Uterus (tissue), 4 donors: ENCODE results near the gene CNOT6L. TPM values are rescaled to one million over a fixed set of nuclear protein-coding genes. Genes with fewer than 3 reads are reported as not detected.

Experiments
- DNase-seq, 2 donors: peaks; one replicate each; pipeline ENCODE4 v3.0.0-alpha.2; 2019 to 2020
- H3K27ac ChIP-seq, 2 donors: fragments of 200-600 bp; sonication (generic); 1 replicate in 1 of 2; 2 replicates in 1 of 2; pipeline ENCODE4 v1.5.1; 2016 to 2018
- H3K27me3 ChIP-seq, 2 donors: fragments of 200-600 bp; sonication (generic); one replicate each; pipeline ENCODE4 v1.5.1; 2018 to 2019; ENCODE audit warnings: control low read depth in 1 of 2
- H3K36me3 ChIP-seq, 2 donors: fragments of 200-600 bp; sonication (generic); one replicate each; pipeline ENCODE4 v1.5.1; 2019; ENCODE audit warnings: control low read depth in 1 of 2
- H3K4me1 ChIP-seq, 2 donors: fragments of 200-600 bp; sonication (generic); one replicate each; pipeline ENCODE4 v1.5.1; 2018 to 2019; ENCODE audit warnings: control low read depth in 1 of 2
- H3K4me3 ChIP-seq, 2 donors: fragments of 200-600 bp; sonication (generic); 1 replicate in 1 of 2; 2 replicates in 1 of 2; pipeline ENCODE4 v1.5.1; 2018 to 2019; ENCODE audit warnings: mild to moderate bottlenecking in 1 of 2
- H3K9me3 ChIP-seq, 2 donors: fragments of 200-600 bp; sonication (generic); one replicate each; pipeline ENCODE4 v1.5.1; 2019; ENCODE audit warnings: control low read depth in 1 of 2
- CTCF ChIP-seq, 4 experiments: fragments of 200-600 bp in 2 of 4; fragments of 450-650 bp in 2 of 4; sonication (generic) in 2 of 4; IDR thresholded peaks; one replicate each; pipeline ENCODE4 v1.5.1; 2016 to 2019; ENCODE audit warnings: antibody characterized with exemption in 4 of 4, mild to moderate bottlenecking in 2 of 4, moderate library complexity in 1 of 4
- POLR2A ChIP-seq, 2 donors: fragments of 450-650 bp; IDR thresholded peaks; one replicate each; pipeline ENCODE4 v1.6.1; 2016; ENCODE audit warnings: antibody characterized with exemption in 2 of 2, mild to moderate bottlenecking in 1 of 2, moderate library complexity in 1 of 2
- intact Hi-C: fragments of 100-400 bp; cut with DNase I; formaldehyde crosslinking; loops from one replicate; pipeline ENCODE4 v1.15.1; 2023; ENCODE audit warnings: low total_unique reads
- total RNA-seq, 4 donors: library from RNA; depleted of rRNA in 3 of 4; stranded (reverse); fragments of >200 nt in 3 of 4; gene quantifications; one replicate each; pipeline versions ENCODE4 v1.1.0 to v1.2.4, GENCODE V29; 2014 to 2023
- donor health status: DM: yes; HTN: yes; CAD: no.

The CNOT6L gene
- total RNA-seq, 4 donors from 2014 or later, result 6.7 to 63.2 (median 45.9) TPM

GRCh38 chr4:77859256-77859655 is 40.1 kb upstream of the CNOT6L start:
- H3K9me3 ChIP-seq, result no peaks in the 10 kb centered on the region
- H3K27ac ChIP-seq, result no peak overlapping the region
- no peaks in the 10 kb centered on the region for H3K36me3 ChIP-seq
- H3K27me3 ChIP-seq, result no peaks in the 10 kb centered on the region
- TF ChIP-seq POLR2A (IDR thresholded peaks at IDR 0.05) (no peak), CTCF (IDR thresholded peaks at IDR 0.05) (no peak)
- intact Hi-C loops, result no loop called here
- DNase-seq, result no peak
- H3K4me3 ChIP-seq, result no peak overlapping the region
- peaks cover 0 to 4% of the 10 kb centered on the region in 2 donors for H3K4me1 ChIP-seq

- Histone ChIP-seq H3K36me3 (no peaks in the 10 kb centered on the region), H3K4me1 (no peaks in the 10 kb centered on the region), H3K27ac (peak overlapping the region in 1 of 2 donors; percentile 45), H3K27me3 (no peaks in the 10 kb centered on the region), H3K4me3 (no peak overlapping the region), H3K9me3 (no peaks in the 10 kb centered on the region)
- intact Hi-C loops, result no loop called here
- DNase-seq, result no peak
- TF ChIP-seq CTCF (IDR thresholded peaks at IDR 0.05), result no peak
- no peak for TF ChIP-seq POLR2A (IDR thresholded peaks at IDR 0.05)
Observed at GRCh38 chr4:77856152-77856551, 37.0 kb upstream of the CNOT6L start.

GRCh38 chr4:77854431-77855111 is 35.4 kb upstream of the CNOT6L start:
- intact Hi-C loops, result no loop called here
- DNase-seq, result no peak
- Histone ChIP-seq H3K36me3 (no peaks in the 10 kb centered on the region), H3K4me1 (no peaks in the 10 kb centered on the region), H3K27ac (peak overlapping the region; percentile 51 to 77), H3K27me3 (no peaks in the 10 kb centered on the region), H3K4me3 (no peak overlapping the region), H3K9me3 (no peaks in the 10 kb centered on the region)
- TF ChIP-seq CTCF (IDR thresholded peaks at IDR 0.05) (no peak), POLR2A (IDR thresholded peaks at IDR 0.05) (no peak)

- peak overlapping the region in 1 of 2 donors; percentile 77 for H3K27ac ChIP-seq
- H3K36me3 ChIP-seq, result no peaks in the 10 kb centered on the region
- H3K4me1 ChIP-seq, result no peaks in the 10 kb centered on the region
- intact Hi-C loops, result no loop called here
- H3K9me3 ChIP-seq, result no peaks in the 10 kb centered on the region
- no peak overlapping the region for H3K4me3 ChIP-seq
- TF ChIP-seq POLR2A (IDR thresholded peaks at IDR 0.05) (no peak), CTCF (IDR thresholded peaks at IDR 0.05) (no peak)
- no peak for DNase-seq
- no peaks in the 10 kb centered on the region for H3K27me3 ChIP-seq
Observed at GRCh38 chr4:77852892-77853495, 33.8 kb upstream of the CNOT6L start.

GRCh38 chr4:77849278-77849965 is 30.3 kb upstream of the CNOT6L start:
- no peaks in the 10 kb centered on the region for H3K9me3 ChIP-seq
- H3K4me1 ChIP-seq, result no peaks in the 10 kb centered on the region
- H3K36me3 ChIP-seq, result no peaks in the 10 kb centered on the region
- no peak overlapping the region for H3K27ac ChIP-seq
- no peak for TF ChIP-seq CTCF (IDR thresholded peaks at IDR 0.05)
- no peak for TF ChIP-seq POLR2A (IDR thresholded peaks at IDR 0.05)
- intact Hi-C loops, result no loop called here
- no peaks in the 10 kb centered on the region for H3K27me3 ChIP-seq
- H3K4me3 ChIP-seq, result no peak overlapping the region
- DNase-seq, result no peak
